Measurements from ENCODE around the gene PHF21A. TPM values are rescaled to one million over a fixed set of nuclear protein-coding genes. Genes with fewer than 3 reads are reported as not detected.

Gene PHF21A
- total and polyA plus RNA-seq, 2 of the 8 experiments (the other 6 are each of a cell fraction or from before 2014, with no cell fraction given) = 17.6 to 40.3 TPM

DNA sequence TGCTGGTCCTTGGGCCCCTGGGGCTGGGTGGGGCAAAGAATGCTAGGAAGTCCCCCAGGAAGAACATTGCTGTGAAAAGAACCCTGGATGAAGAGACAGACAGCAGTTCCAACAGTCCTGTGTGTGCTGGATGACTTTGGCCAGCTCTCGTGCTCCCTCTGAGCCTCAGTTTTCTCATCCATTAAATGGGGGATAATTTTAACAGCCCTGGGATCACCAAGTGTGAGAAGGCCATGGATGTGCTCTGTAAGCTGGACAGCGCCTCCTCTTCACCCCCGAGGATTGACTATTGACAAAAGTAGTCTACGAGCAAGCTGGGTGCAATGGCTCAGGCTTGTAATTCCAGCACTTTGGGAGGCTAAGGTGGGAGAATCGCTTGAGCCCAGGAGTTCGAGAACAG, 196.3 kb downstream of the PHF21A start:
- H3K23me2 ChIP-seq (ENCODE audit: low read depth, low read length) = peaks cover 12% of the 10 kb centered on the region; the same call in 1 of the 2 replicates
- CTCF ChIA-PET (ENCODE audit: partially characterized antibody) = interaction anchor here (0.8 to 4.0 kb wide), 7 partner anchors 11 to 96 kb away, joined by 3 to 26 read pairs (median 4); no protein-coding TSS in a partner anchor
- DNase-seq (ENCODE audit: low read depth in 1 of 2, low spot score in 2 of 2) = no peak

More for the DNA sequence above, 196.3 kb downstream of the PHF21A start:
- no peak overlapping the region for H3K4me3 ChIP-seq (ENCODE audit: extremely low read depth in 1 of 4, insufficient read depth in 2 of 4, low read depth in 3 of 4, low read length in 4 of 4)
- H2BK120ac ChIP-seq (replicated peaks; ENCODE audit: low read depth, low read length) = no peak overlapping the region
- peaks cover 10 to 19% of the 10 kb centered on the region in 2 experiments for H4K20me1 ChIP-seq (replicated peaks in 1 of 2; ENCODE audit: control insufficient read depth in 1 of 2, insufficient read depth in 2 of 2, low read length in 2 of 2)
- peaks cover 12 to 22% (median 17%) of the 10 kb centered on the region in 4 experiments for H3K4me1 ChIP-seq (replicated peaks in 1 of 4; ENCODE audit: control insufficient read depth in 3 of 4, insufficient read depth in 4 of 4, low read length in 3 of 4)
- H4K91ac ChIP-seq (replicated peaks; ENCODE audit: insufficient read length, low read length) = no peak overlapping the region
- H3K4ac ChIP-seq (replicated peaks; ENCODE audit: insufficient read length, low read depth, low read length) = no peak overlapping the region
- no peak overlapping the region for H2AFZ ChIP-seq (ENCODE audit: low read length)
- 92% methylated on average over 6 of the region's 6 CpGs; no CpG with 5 or more reads in 1 of the 2 experiments for WGBS, 2 experiments (ENCODE audit: extremely low coverage in 1 of 2, insufficient coverage in 1 of 2, insufficient read length in 1 of 2, insufficient replicate concordance in 2 of 2, low coverage in 1 of 2, low lambda C conversion rate in 2 of 2, missing lambda C conversion rate in 1 of 2)
- no peak overlapping the region for H3K9ac ChIP-seq (replicated peaks in 1 of 4; ENCODE audit: extremely low read depth in 1 of 4, low read depth in 3 of 4, low read length in 3 of 4)
- no peaks in the 10 kb centered on the region for H3K9me3 ChIP-seq (ENCODE audit: insufficient read depth in 2 of 2, low read depth in 1 of 2, low read length in 1 of 2)
- peaks cover 15% of the 10 kb centered on the region for H3K79me1 ChIP-seq (ENCODE audit: low read depth, low read length)
- FAIRE-seq = no peak
- H2AK5ac ChIP-seq (ENCODE audit: low read depth, low read length) = no peak overlapping the region; the same call in 1 of the 2 replicates
- no peak overlapping the region for H3K18ac ChIP-seq (ENCODE audit: extremely low read depth, low read length)
- H3K27me3 ChIP-seq (replicated peaks in 1 of 4; ENCODE audit: control insufficient read depth in 3 of 4, extremely low read depth in 1 of 4, insufficient read depth in 3 of 4, low read length in 3 of 4) = peaks cover 0 to 9% (median 0%) of the 10 kb centered on the region in 4 experiments; a peak in 3 of 7 replicates
- no peak overlapping the region for H2BK5ac ChIP-seq (ENCODE audit: low read depth, low read length)
- no peak overlapping the region for H3K56ac ChIP-seq (replicated peaks; ENCODE audit: insufficient read length, low read depth, low read length)
- H2BK12ac ChIP-seq (ENCODE audit: low read depth, low read length) = no peak overlapping the region
- H3K23ac ChIP-seq (ENCODE audit: insufficient read length) = no peak overlapping the region
- POLR2A ChIA-PET (ENCODE audit: partially characterized antibody) = interaction anchor here (0.7 to 9.8 kb wide), 8 partner anchors 10 to 52 kb away, joined by 3 to 115 read pairs (median 5); no protein-coding TSS in a partner anchor
- H4K5ac ChIP-seq (ENCODE audit: insufficient read length, low read depth, low read length) = no peak overlapping the region
- H3K4me2 ChIP-seq (ENCODE audit: insufficient read depth in 1 of 2, low read depth in 2 of 2, low read length in 2 of 2) = no peak overlapping the region; a peak in 1 of 4 replicates
- no peak overlapping the region for H3K14ac ChIP-seq (ENCODE audit: insufficient read length)
- H3K36me3 ChIP-seq (ENCODE audit: control insufficient read depth in 2 of 4, insufficient read depth in 4 of 4, low read length in 3 of 4) = peaks cover 2 to 35% (median 20%) of the 10 kb centered on the region in 4 experiments; a peak in 7 of 8 replicates
- H3K79me2 ChIP-seq (ENCODE audit: control insufficient read depth in 1 of 2, insufficient read depth in 2 of 2, low read length in 2 of 2) = peaks cover 0 to 11% of the 10 kb centered on the region in 2 experiments; a peak in 1 of 4 replicates
- no peak overlapping the region for H2BK15ac ChIP-seq (ENCODE audit: low read length)
- no peak overlapping the region for H2BK20ac ChIP-seq (ENCODE audit: low read length)
- peak overlapping the region; percentile 29; the same call in 1 of the 2 replicates for H4K8ac ChIP-seq (ENCODE audit: extremely low read depth, insufficient read depth, low read length)
- TF ChIP-seq EGR1 (IDR thresholded peaks at IDR 0.05; ENCODE audit: borderline replicate concordance, low read depth, low read length) (no peak), KDM1A (IDR thresholded peaks at IDR 0.05; ENCODE audit: borderline replicate concordance, low read length) (0 out of 2 replicates have a peak, but pooled peaks have one; percentile 27)
- H3K27ac ChIP-seq (ENCODE audit: low read depth, low read length) = no peak overlapping the region
